Fibroblast of peridontal ligament (primary cell): Measurements from ENCODE around the gene BNIP1.
A peak's percentile ranks its signal among the peaks of the same experiment; 100 is the strongest.

Experiments used
- DNase-seq: peaks from one replicate; pipeline ENCODE4 v3.0.0-alpha.2; 2010; ENCODE audit errors: extremely low read depth

Gene BNIP1

GRCh38 chr5:173165177-173166016, 21.1 kb downstream of the BNIP1 start:
- DNase-seq = no peak

DNA sequence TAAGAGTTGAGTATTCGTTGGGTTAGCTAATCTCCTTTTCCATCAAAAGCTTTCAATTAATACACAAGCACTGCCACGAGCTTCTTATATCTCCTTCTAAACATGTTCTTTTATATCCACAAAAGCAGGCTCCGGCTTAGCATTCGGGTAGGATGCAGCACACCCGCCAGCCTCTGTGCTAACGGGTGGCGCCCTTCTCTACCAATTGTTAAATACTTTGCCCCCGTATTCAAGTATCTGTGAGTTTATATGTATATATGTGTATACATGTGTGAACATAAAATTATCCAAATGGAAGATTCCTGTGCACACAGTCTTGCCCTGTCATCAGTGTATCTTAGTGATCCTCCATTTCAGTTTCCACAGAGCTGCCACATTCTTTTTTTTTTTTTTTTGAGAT, 27.8 kb downstream of the BNIP1 start:
- no peak for DNase-seq

DNA sequence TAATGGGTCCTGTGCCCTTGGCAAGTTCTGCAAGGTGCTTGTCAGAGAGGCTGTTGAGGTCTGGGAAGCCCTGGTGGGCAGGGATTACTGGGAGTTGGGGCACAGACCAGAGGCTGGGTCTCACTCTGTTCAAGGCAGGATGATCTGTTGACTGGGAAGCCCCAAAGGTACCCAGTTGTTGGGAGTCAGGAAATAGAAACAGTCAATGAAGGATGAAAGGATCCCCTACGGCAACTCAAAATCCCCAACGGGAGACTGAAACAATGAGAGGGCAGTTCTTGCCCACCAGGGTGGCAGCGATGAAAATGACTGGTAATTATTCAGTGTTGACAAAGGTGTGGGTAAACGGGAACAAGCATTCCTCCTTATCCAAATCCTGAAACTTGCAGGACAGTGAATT, 31.2 kb downstream of the BNIP1 start:
- DNase-seq = no peak

DNA sequence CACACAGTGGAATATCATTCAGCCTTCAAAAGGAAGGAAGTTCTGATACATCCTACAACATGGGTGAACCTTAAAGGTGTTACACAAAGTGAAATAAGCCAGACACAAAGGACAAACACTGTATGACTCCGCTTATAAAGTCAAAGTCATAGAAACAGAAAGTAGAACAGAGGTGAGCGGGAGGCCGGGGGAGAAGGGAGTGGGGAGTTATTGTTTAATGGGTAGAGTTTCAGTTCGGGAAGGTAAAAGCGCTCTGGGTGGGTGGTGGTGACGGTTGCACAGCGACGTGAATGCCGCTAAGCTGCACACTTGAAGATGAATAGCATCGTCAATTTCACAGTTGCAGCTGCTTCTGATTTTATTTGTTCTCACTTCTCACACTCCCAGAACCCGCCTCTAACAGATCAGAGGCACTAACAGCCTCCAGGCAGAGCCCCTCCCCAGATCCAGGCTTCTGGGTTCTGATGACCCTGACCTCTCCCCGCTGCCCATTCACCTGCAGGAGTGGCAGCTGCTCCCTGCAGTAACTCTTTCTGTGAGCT, 34.1 kb downstream of the BNIP1 start:
- DNase-seq = no peak

DNA sequence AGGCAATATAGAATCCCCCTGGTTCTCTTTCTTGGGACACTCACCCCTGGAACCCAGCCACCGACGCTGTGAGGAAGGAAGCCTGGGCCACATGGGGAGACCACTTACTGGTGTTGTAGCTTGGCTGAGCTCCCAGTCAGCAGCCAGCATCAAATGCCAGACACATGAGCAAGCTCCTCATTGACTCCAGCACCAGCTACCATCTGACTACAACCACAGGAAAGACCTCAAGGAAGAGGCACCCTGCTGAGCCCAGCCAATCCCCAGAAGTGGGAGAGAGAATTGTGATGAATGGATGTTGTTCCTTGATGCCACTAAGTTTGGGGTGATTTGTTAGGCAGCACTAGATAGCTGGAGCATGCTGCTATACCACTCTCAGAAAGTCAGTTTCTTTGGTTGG, 36.0 kb downstream of the BNIP1 start:
- no peak for DNase-seq

GRCh38 chr5:173187054-173187743, 42.9 kb downstream of the BNIP1 start:
- no peak for DNase-seq

DNA sequence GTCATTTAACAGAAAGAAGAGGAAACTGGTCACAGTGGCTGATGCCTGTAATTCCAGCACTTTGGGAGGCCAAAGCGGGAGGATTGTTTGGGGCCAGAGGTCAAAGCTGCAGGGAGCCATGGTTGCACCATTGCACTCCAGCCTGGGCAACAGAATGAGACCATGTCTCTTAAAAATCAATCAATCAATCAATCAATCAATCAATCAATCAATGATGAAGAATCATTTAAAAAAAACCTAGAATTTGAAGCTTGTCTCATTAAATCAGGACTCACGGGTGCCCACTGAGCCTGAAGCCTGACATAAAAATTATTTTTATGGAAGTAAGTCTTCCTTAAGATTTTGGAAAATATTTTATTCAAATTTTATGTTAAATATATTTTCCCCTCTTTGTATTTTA, 43.9 kb downstream of the BNIP1 start:
- no peak for DNase-seq

DNA sequence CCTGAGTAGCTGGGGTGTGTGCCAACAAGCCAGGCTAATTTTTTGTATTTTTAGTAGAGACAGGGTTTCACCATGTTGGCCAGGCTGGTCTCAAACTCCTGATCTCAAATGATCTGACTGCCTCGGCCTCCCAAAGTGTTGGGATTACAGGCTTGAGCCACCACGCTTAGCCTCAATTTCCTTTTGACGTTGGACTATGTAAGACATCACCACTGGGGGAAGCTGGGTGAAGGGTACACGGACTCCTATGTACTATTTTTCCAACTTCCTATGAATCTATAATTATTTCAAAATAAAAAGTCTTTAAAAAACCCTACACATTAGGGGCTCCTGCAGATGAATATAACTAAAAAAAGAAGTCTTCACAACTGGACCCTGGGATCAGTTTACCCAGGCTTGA, 46.7 kb downstream of the BNIP1 start:
- DNase-seq = no peak

- no peak for DNase-seq
Measured at GRCh38 chr5:173191561-173191960, 47.2 kb downstream of the BNIP1 start.

DNA sequence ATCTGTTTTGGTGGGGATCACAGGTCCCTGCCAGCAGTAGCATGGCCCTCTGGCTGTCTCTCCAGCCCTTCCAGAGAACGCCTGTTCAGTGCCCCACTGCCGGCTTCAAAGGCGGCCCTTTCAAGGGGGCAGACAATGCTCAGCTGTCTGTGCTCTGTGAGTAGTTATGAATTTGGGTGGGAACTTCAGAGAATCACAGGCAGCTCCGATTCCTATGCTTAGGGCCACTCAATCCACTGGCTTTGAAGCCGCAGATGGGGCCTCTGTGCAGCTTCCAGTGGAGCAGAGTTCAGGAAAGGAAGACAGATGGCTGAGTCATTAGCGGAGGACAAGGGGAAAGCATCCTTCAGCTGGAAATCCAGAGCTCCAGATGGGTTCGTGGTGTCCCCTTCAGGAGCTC, 48.2 kb downstream of the BNIP1 start:
- DNase-seq = no peak

DNA sequence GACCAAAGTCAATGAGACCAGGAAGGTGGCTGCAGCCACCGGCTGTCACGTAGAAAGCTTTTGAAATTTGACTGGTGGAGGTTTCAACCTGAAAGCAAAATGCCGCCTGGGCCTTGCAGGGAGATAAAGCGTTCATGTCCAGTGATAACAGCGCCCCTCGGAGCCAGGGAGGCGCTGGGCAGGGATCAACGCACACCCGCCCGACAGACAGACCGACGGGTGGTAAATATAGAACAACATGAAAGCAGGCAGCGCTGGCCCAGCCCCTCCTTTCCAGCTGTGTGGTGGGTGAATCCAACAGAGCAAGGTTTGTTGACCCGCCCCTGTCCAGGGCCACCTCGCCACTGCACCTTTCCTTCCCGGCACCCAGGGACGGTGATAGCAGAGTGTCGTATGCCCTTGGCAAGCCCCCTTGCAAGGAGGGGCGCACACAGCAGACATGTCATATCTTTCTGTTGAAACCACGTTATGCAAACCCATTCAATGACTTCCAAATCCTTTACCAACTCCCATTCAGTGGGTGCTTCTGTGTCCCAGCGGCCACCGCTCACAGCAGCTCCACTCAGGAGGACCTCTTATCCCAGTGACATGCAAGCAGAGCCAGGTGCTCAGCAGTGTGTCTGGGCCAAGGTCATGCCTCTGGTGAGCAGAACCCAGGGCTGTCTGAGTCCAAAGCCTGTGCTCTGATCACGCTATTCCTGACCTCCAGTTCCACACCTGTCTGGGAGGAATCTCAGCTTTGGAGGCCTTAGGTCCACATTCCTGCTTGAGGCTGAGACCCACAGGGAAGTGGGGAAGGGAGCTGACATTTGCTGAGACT, 52.0 kb downstream of the BNIP1 start:
- no peak for DNase-seq

DNA sequence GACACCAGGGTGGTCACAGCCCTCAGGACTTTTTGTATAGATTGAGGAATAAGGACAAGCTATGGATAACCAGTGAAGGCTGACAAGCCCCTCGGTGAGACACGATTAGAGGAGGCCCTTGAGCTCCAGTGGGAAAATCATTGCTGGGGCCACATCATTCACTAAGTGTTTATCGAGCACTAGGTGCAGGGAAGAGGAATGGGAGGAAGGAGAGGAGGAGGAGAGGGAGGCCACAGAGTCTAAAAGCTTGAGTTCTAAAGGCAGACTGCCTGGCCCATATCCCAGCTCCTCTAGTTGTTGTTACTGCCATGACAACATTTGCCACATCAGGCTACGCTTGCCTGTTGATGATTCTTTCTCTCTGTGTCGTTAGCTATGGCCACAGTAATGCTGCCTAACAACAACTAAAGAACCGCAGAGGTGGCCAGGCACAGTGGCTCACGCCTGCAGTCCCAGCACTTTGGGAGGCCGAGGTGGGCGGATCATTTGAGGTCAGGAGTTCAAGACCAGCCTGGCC, 53.1 kb downstream of the BNIP1 start:
- DNase-seq = peak; percentile 3

DNA sequence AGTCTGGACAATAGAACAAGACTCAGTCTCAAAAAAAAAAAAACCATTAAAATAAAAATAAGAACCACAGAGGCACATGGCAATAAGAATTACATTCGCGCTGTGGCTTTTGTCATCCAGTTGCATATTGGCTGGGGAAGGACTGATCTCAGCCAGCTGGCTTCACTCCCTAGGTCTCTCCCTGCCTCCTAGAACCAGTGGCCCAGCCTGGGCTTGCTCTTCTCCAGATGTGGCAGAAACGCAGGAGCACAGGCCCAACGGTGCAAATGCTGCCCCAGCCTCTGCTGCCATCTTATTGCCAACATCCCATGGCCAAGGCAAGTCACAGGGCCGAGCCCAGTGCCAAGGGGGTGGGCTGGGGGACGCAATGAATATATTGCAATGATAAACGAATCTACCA, 53.7 kb downstream of the BNIP1 start:
- DNase-seq = no peak

GRCh38 chr5:173200356-173200755, 56.0 kb downstream of the BNIP1 start:
- DNase-seq = no peak

DNA sequence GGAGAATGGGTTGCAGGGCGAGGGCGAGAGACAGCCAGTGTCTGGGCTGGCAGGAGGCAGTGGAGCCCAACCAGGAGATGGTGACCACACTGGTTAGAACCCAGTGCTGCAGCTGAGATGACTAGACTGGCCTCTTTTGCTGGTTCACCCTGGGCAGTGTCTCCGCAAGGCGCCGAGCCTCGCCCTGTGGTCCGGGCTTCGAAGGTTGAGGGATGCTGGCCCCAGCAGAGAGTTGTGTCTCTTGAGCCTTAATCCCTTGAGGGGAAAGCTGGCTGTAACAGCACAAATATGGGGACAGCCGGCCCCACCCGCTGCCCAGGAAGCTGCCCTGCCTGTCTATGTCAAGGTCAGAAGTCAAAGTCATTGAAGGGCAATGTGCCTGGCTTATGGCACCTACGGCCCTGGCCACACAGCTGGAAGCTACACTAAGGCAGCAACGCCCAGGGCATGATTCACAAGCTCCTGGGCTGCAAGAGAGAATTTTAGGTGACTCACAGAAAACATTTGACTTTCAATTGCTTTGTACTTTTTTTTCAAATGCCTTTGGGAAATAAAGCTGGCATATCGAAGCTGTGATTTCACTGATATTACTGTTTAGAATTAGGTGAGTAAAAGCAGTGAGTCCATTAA, 57.4 kb downstream of the BNIP1 start:
- peak; percentile 71 for DNase-seq

DNA sequence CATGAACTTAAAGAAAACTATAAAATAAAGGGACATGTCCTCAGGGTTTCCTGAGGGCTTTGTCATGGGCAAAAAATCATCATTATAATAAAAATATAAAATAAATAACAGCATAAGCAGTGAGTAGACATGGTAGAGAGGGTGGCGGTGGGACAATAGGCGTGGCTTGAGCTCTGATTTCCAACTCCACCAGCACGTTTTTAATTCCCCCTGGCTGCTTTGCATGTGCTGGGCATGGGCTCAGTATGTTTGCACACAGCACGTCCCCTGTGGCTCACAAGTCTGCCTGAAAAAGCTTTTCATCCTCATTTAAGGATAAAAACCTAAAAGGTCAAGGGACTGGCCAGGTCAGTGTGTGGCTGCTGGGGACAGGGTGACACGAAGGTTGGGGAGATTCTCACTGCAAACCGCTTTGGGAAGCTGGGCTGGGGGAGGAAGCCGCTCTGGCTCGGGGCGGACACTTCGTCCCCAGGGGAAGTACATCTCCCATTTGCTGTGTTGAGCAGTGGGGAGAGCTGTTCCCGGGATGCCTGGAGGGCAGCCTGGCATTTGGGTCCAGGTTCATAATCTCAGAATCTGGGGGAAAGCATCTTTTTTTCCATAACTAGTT, 58.0 kb downstream of the BNIP1 start:
- DNase-seq = peak; percentile 8

DNA sequence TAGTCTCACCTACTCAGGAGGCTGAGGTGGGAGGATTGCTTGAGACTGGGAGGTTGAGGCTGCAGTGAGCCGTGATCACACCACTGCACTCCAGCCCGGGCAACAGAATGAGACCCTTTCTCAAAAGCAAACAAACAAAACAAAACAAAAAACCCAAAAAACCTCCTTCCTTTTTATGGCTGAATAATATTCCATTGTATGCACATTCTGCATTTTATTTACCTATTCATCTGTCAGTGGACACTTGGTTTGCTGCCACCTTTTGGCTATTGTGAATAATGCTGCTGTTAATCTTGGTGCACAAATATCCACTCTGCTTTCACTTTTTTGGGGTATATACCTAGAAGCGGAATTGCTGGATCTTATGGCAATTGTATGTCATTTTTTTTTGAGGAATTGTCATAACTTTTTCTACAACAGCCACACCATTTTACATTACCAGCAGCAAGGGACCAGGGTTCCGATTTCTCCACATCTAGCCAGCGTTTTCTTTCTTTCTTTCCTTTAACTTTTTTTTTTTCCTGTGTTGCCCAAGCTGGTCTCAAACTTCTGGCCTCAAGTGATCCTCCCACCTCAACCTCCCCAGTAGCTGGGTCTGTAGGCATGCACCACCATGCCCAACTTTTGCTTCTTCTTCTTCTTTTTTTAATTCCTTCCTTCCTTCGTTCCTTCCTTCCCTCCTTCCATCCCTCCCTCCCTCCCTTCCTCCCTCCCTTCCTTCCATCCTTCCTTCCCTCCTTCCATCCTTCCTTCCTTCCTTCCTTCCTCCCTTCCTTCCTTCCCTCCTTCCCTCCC, 60.1 kb downstream of the BNIP1 start:
- peak; percentile 44 for DNase-seq

GRCh38 chr5:173205916-173206315, 61.6 kb downstream of the BNIP1 start:
- no peak for DNase-seq

GRCh38 chr5:173208296-173208695, 64.0 kb downstream of the BNIP1 start:
- no peak for DNase-seq

DNA sequence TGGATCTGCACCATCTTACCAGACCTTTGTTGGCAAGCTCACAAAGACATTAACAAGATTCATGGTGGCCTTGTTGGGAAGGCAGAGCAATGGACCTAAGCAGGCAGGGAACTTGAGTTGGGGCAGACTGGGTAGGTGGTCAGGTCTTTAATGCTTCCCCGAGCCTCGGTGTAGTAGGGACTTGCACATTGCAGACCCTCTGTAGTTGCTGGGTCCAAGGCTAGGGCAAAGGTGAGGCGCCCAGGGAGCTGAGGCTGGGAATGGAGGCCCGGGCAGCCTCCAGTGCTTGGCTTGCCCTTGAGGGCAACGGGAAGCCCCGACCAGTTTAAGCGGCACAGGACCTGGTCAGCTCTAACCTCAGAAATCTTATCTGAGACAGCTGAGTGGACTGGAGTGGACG, 66.5 kb downstream of the BNIP1 start:
- DNase-seq = no peak
